Measurements from ENCODE around the gene PSENEN. TPM values are rescaled to one million over a fixed set of nuclear protein-coding genes. Genes with fewer than 3 reads are reported as not detected.

PSENEN gene
- total RNA-seq, 1 experiment from 2014 or later = 69.7 TPM

DNA sequence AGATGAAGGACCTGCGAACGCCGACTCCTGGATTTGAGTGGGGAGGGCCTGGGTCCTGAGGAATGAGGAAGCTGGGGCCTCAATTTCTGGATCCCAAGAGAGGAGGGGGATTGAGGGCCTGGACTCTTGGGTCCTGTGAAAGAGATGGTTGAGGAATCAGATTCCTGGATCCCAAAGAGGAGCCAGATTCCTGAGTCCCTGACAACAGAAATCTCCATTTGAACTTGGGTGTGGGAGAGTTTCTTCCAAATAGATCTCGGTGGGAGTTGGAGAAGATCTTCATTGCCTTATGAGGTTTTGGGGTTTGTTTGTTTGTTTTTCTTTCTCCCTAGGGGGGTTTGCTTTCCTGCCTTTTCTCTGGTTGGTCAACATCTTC lies 624 bp downstream of the PSENEN start:
- Histone ChIP-seq H2BK20ac (ENCODE audit: low read depth, low read length, poor library complexity, severe bottlenecking) (no peak overlapping the region), H3K14ac (ENCODE audit: insufficient read depth, low read length) (no peak overlapping the region), H4K91ac (ENCODE audit: insufficient read length, low read depth, low read length) (no peak overlapping the region), H3K27ac (ENCODE audit: insufficient read length, low read depth, low read length) (no peak overlapping the region), H2BK120ac (ENCODE audit: low read depth, low read length, poor library complexity, severe bottlenecking) (no peak overlapping the region), H3K18ac (ENCODE audit: insufficient read length, low read depth, low read length) (no peak overlapping the region), H2AFZ (ENCODE audit: low read length) (no peak overlapping the region), H3K4ac (ENCODE audit: low read depth, low read length) (no peak overlapping the region), H3K23ac (ENCODE audit: insufficient read length, low read depth, low read length) (no peak overlapping the region), H2BK5ac (ENCODE audit: insufficient read length, low read length) (no peak overlapping the region), H2BK12ac (ENCODE audit: insufficient read length, low read depth, low read length) (no peak overlapping the region), H3K79me2 (ENCODE audit: insufficient read depth, low read length) (no peaks in the 10 kb centered on the region), H3K9ac (ENCODE audit: extremely low read depth, insufficient read length, low read length) (peak overlapping the region; percentile 71), H2AK5ac (ENCODE audit: insufficient read length, low read length) (no peak overlapping the region), H3K9me3 (ENCODE audit: control insufficient read depth, low read depth, low read length) (no peaks in the 10 kb centered on the region), H2BK15ac (ENCODE audit: low read depth, low read length) (no peak overlapping the region), H4K20me1 (ENCODE audit: control insufficient read depth, insufficient read depth, insufficient read length) (no peaks in the 10 kb centered on the region), H3K4me2 (ENCODE audit: insufficient read depth, insufficient read length, low read length) (peak overlapping the region; percentile 95), H3K4me1 (ENCODE audit: insufficient read depth, low read length) (peaks cover 4% of the 10 kb centered on the region; the same call in 1 of the 2 replicates), H3K27me3 (ENCODE audit: insufficient read depth, low read length) (no peaks in the 10 kb centered on the region), H3T11ph (ENCODE audit: low read length) (no peak overlapping the region), H3K56ac (ENCODE audit: insufficient read length, low read depth, low read length) (no peak overlapping the region), H3K23me2 (ENCODE audit: insufficient read length, low read depth, low read length, poor library complexity, severe bottlenecking) (peaks cover 16% of the 10 kb centered on the region), H3K79me1 (ENCODE audit: insufficient read depth, low read depth, low read length, poor library complexity, severe bottlenecking) (peaks cover 3% of the 10 kb centered on the region), H4K8ac (replicated peaks; ENCODE audit: insufficient read length, low read depth, low read length) (no peak overlapping the region), H4K5ac (ENCODE audit: insufficient read length, low read depth, low read length) (no peak overlapping the region)
- Mint-ChIP-seq H3K4me1 (peaks cover 20 to 38% of the 10 kb centered on the region in 2 experiments), H3K27me3 (ENCODE audit: low read depth) (no peaks in the 10 kb centered on the region), H3K9me3 (no peaks in the 10 kb centered on the region), H3K4me3 (peak overlapping the region; percentile 96), H3K36me3 (ENCODE audit: insufficient read depth in 1 of 3, low read depth in 3 of 3) (peaks cover 3 to 17% (median 5%) of the 10 kb centered on the region in 3 experiments; a peak in 4 of 7 replicates), H3K27ac (peak overlapping the region; percentile 100; a peak in 6 of 7 replicates)
- no CpG with 5 or more reads among the region's 4 CpGs for WGBS (ENCODE audit: extremely low coverage, insufficient read length, low lambda C conversion rate)
- TF ChIP-seq, protein P1, sequence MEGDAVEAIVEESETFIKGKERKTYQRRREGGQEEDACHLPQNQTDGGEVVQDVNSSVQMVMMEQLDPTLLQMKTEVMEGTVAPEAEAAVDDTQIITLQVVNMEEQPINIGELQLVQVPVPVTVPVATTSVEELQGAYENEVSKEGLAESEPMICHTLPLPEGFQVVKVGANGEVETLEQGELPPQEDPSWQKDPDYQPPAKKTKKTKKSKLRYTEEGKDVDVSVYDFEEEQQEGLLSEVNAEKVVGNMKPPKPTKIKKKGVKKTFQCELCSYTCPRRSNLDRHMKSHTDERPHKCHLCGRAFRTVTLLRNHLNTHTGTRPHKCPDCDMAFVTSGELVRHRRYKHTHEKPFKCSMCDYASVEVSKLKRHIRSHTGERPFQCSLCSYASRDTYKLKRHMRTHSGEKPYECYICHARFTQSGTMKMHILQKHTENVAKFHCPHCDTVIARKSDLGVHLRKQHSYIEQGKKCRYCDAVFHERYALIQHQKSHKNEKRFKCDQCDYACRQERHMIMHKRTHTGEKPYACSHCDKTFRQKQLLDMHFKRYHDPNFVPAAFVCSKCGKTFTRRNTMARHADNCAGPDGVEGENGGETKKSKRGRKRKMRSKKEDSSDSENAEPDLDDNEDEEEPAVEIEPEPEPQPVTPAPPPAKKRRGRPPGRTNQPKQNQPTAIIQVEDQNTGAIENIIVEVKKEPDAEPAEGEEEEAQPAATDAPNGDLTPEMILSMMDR (conservative IDR thresholded peaks at IDR 0.05) = no peak
- no peak for DNase-seq
